ENCODE measurements around the gene PRKAR2A.

PRKAR2A gene

GRCh38 chr3:48847504-48848423 lies at the start of gene PRKAR2A:
PRKAR2A (minus strand) TSS chr3:48847874; CDS start chr3:48847596, 278 bp downstream.
- Histone ChIP-seq H3K27ac (ENCODE audit: low read depth in 2 of 2, low read length in 2 of 2) (peak within 1 kb of the TSS; percentile 94 to 95), H3K36me3 (ENCODE audit: control insufficient read depth in 2 of 2, insufficient read depth in 2 of 2, low read length in 2 of 2) (no peaks in the 10 kb centered on the region), H3K9me3 (ENCODE audit: control insufficient read depth in 2 of 2, low read length in 2 of 2) (no peaks in the 10 kb centered on the region), H3K4me1 (ENCODE audit: control insufficient read depth in 2 of 2, insufficient read depth in 2 of 2, low read length in 2 of 2) (peaks cover 16% of the 10 kb centered on the region in 2 donors), H3K27me3 (ENCODE audit: control insufficient read depth in 2 of 2, insufficient read depth in 2 of 2, low read length in 2 of 2) (no peaks in the 10 kb centered on the region), H3K4me3 (ENCODE audit: low read length in 2 of 2) (peak within 1 kb of the TSS; percentile 90 to 96), H3K9ac (ENCODE audit: low read depth in 1 of 2, low read length in 2 of 2) (peak within 1 kb of the TSS; percentile 83 to 84)

GRCh38 chr3:48896936-48897335 lies 49.3 kb upstream of the PRKAR2A start:
- peak overlapping the region in 1 of 2 donors; percentile 23 for H3K4me3 ChIP-seq (ENCODE audit: low read length in 2 of 2)
- H3K4me1 ChIP-seq (ENCODE audit: control insufficient read depth in 2 of 2, insufficient read depth in 2 of 2, low read length in 2 of 2) = peaks cover 13 to 16% of the 10 kb centered on the region in 2 donors
- H3K36me3 ChIP-seq (ENCODE audit: control insufficient read depth in 2 of 2, insufficient read depth in 2 of 2, low read length in 2 of 2) = peaks cover 0 to 2% of the 10 kb centered on the region in 2 donors
- H3K9me3 ChIP-seq (ENCODE audit: control insufficient read depth in 2 of 2, low read length in 2 of 2) = no peaks in the 10 kb centered on the region
- no peaks in the 10 kb centered on the region for H3K27me3 ChIP-seq (ENCODE audit: control insufficient read depth in 2 of 2, insufficient read depth in 2 of 2, low read length in 2 of 2)
- no peak overlapping the region for H3K9ac ChIP-seq (ENCODE audit: low read depth in 1 of 2, low read length in 2 of 2)
- H3K27ac ChIP-seq (ENCODE audit: low read depth in 2 of 2, low read length in 2 of 2) = no peak overlapping the region

GRCh38 chr3:48894516-48894915 lies 46.8 kb upstream of the PRKAR2A start:
- H3K36me3 ChIP-seq (ENCODE audit: control insufficient read depth in 2 of 2, insufficient read depth in 2 of 2, low read length in 2 of 2) = peaks cover 0 to 8% of the 10 kb centered on the region in 2 donors
- H3K27ac ChIP-seq (ENCODE audit: low read depth in 2 of 2, low read length in 2 of 2) = no peak overlapping the region
- H3K4me3 ChIP-seq (ENCODE audit: low read length in 2 of 2) = no peak overlapping the region
- H3K9ac ChIP-seq (ENCODE audit: low read depth in 1 of 2, low read length in 2 of 2) = no peak overlapping the region
- peaks cover 13 to 16% of the 10 kb centered on the region in 2 donors for H3K4me1 ChIP-seq (ENCODE audit: control insufficient read depth in 2 of 2, insufficient read depth in 2 of 2, low read length in 2 of 2)
- H3K27me3 ChIP-seq (ENCODE audit: control insufficient read depth in 2 of 2, insufficient read depth in 2 of 2, low read length in 2 of 2) = no peaks in the 10 kb centered on the region
- H3K9me3 ChIP-seq (ENCODE audit: control insufficient read depth in 2 of 2, low read length in 2 of 2) = no peaks in the 10 kb centered on the region

- H3K4me3 ChIP-seq (ENCODE audit: low read length in 2 of 2) = no peak overlapping the region
- H3K4me1 ChIP-seq (ENCODE audit: control insufficient read depth in 2 of 2, insufficient read depth in 2 of 2, low read length in 2 of 2) = peaks cover 0 to under 1% of the 10 kb centered on the region in 2 donors
- H3K9me3 ChIP-seq (ENCODE audit: control insufficient read depth in 2 of 2, low read length in 2 of 2) = no peaks in the 10 kb centered on the region
- peaks cover 0 to 15% of the 10 kb centered on the region in 2 donors for H3K36me3 ChIP-seq (ENCODE audit: control insufficient read depth in 2 of 2, insufficient read depth in 2 of 2, low read length in 2 of 2)
- no peak overlapping the region for H3K27ac ChIP-seq (ENCODE audit: low read depth in 2 of 2, low read length in 2 of 2)
- no peak overlapping the region for H3K9ac ChIP-seq (ENCODE audit: low read depth in 1 of 2, low read length in 2 of 2)
- H3K27me3 ChIP-seq (ENCODE audit: control insufficient read depth in 2 of 2, insufficient read depth in 2 of 2, low read length in 2 of 2) = no peaks in the 10 kb centered on the region
Observed at GRCh38 chr3:48891606-48892005, 43.9 kb upstream of the PRKAR2A start.

GRCh38 chr3:48885753-48886152 lies 38.1 kb upstream of the PRKAR2A start:
- Histone ChIP-seq H3K27me3 (ENCODE audit: control insufficient read depth in 2 of 2, insufficient read depth in 2 of 2, low read length in 2 of 2) (no peaks in the 10 kb centered on the region), H3K27ac (ENCODE audit: low read depth in 2 of 2, low read length in 2 of 2) (no peak overlapping the region), H3K4me1 (ENCODE audit: control insufficient read depth in 2 of 2, insufficient read depth in 2 of 2, low read length in 2 of 2) (no peaks in the 10 kb centered on the region), H3K9ac (ENCODE audit: low read depth in 1 of 2, low read length in 2 of 2) (no peak overlapping the region), H3K4me3 (ENCODE audit: low read length in 2 of 2) (no peak overlapping the region), H3K36me3 (ENCODE audit: control insufficient read depth in 2 of 2, insufficient read depth in 2 of 2, low read length in 2 of 2) (peaks cover 19 to 33% of the 10 kb centered on the region in 2 donors), H3K9me3 (ENCODE audit: control insufficient read depth in 2 of 2, low read length in 2 of 2) (no peaks in the 10 kb centered on the region)

- Histone ChIP-seq H3K36me3 (ENCODE audit: control insufficient read depth in 2 of 2, insufficient read depth in 2 of 2, low read length in 2 of 2) (peaks cover 24 to 32% of the 10 kb centered on the region in 2 donors), H3K4me1 (ENCODE audit: control insufficient read depth in 2 of 2, insufficient read depth in 2 of 2, low read length in 2 of 2) (no peaks in the 10 kb centered on the region), H3K27me3 (ENCODE audit: control insufficient read depth in 2 of 2, insufficient read depth in 2 of 2, low read length in 2 of 2) (no peaks in the 10 kb centered on the region), H3K9ac (ENCODE audit: low read depth in 1 of 2, low read length in 2 of 2) (no peak overlapping the region), H3K4me3 (ENCODE audit: low read length in 2 of 2) (no peak overlapping the region), H3K9me3 (ENCODE audit: control insufficient read depth in 2 of 2, low read length in 2 of 2) (no peaks in the 10 kb centered on the region), H3K27ac (ENCODE audit: low read depth in 2 of 2, low read length in 2 of 2) (no peak overlapping the region)
Observed at GRCh38 chr3:48881652-48882114, 34.0 kb upstream of the PRKAR2A start.

GRCh38 chr3:48881006-48881405 lies 33.3 kb upstream of the PRKAR2A start:
- Histone ChIP-seq H3K9ac (ENCODE audit: low read depth in 1 of 2, low read length in 2 of 2) (no peak overlapping the region), H3K9me3 (ENCODE audit: control insufficient read depth in 2 of 2, low read length in 2 of 2) (no peaks in the 10 kb centered on the region), H3K36me3 (ENCODE audit: control insufficient read depth in 2 of 2, insufficient read depth in 2 of 2, low read length in 2 of 2) (peaks cover 24 to 32% of the 10 kb centered on the region in 2 donors), H3K27me3 (ENCODE audit: control insufficient read depth in 2 of 2, insufficient read depth in 2 of 2, low read length in 2 of 2) (no peaks in the 10 kb centered on the region), H3K4me3 (ENCODE audit: low read length in 2 of 2) (no peak overlapping the region), H3K27ac (ENCODE audit: low read depth in 2 of 2, low read length in 2 of 2) (no peak overlapping the region), H3K4me1 (ENCODE audit: control insufficient read depth in 2 of 2, insufficient read depth in 2 of 2, low read length in 2 of 2) (no peaks in the 10 kb centered on the region)

GRCh38 chr3:48879994-48880377 lies 32.3 kb upstream of the PRKAR2A start:
- Histone ChIP-seq H3K4me3 (ENCODE audit: low read length in 2 of 2) (no peak overlapping the region), H3K27me3 (ENCODE audit: control insufficient read depth in 2 of 2, insufficient read depth in 2 of 2, low read length in 2 of 2) (no peaks in the 10 kb centered on the region), H3K27ac (ENCODE audit: low read depth in 2 of 2, low read length in 2 of 2) (no peak overlapping the region), H3K9ac (ENCODE audit: low read depth in 1 of 2, low read length in 2 of 2) (no peak overlapping the region), H3K36me3 (ENCODE audit: control insufficient read depth in 2 of 2, insufficient read depth in 2 of 2, low read length in 2 of 2) (peaks cover 21 to 28% of the 10 kb centered on the region in 2 donors), H3K9me3 (ENCODE audit: control insufficient read depth in 2 of 2, low read length in 2 of 2) (no peaks in the 10 kb centered on the region), H3K4me1 (ENCODE audit: control insufficient read depth in 2 of 2, insufficient read depth in 2 of 2, low read length in 2 of 2) (no peaks in the 10 kb centered on the region)

GRCh38 chr3:48879307-48879993 lies 31.8 kb upstream of the PRKAR2A start:
- Histone ChIP-seq H3K27me3 (ENCODE audit: control insufficient read depth in 2 of 2, insufficient read depth in 2 of 2, low read length in 2 of 2) (no peaks in the 10 kb centered on the region), H3K36me3 (ENCODE audit: control insufficient read depth in 2 of 2, insufficient read depth in 2 of 2, low read length in 2 of 2) (peaks cover 20 to 25% of the 10 kb centered on the region in 2 donors), H3K27ac (ENCODE audit: low read depth in 2 of 2, low read length in 2 of 2) (no peak overlapping the region), H3K9me3 (ENCODE audit: control insufficient read depth in 2 of 2, low read length in 2 of 2) (no peaks in the 10 kb centered on the region), H3K4me1 (ENCODE audit: control insufficient read depth in 2 of 2, insufficient read depth in 2 of 2, low read length in 2 of 2) (no peaks in the 10 kb centered on the region), H3K9ac (ENCODE audit: low read depth in 1 of 2, low read length in 2 of 2) (no peak overlapping the region), H3K4me3 (ENCODE audit: low read length in 2 of 2) (no peak overlapping the region)

GRCh38 chr3:48877671-48878070 lies 30.0 kb upstream of the PRKAR2A start:
- Histone ChIP-seq H3K4me1 (ENCODE audit: control insufficient read depth in 2 of 2, insufficient read depth in 2 of 2, low read length in 2 of 2) (no peaks in the 10 kb centered on the region), H3K9ac (ENCODE audit: low read depth in 1 of 2, low read length in 2 of 2) (no peak overlapping the region), H3K36me3 (ENCODE audit: control insufficient read depth in 2 of 2, insufficient read depth in 2 of 2, low read length in 2 of 2) (peaks cover 15 to 20% of the 10 kb centered on the region in 2 donors), H3K27me3 (ENCODE audit: control insufficient read depth in 2 of 2, insufficient read depth in 2 of 2, low read length in 2 of 2) (no peaks in the 10 kb centered on the region), H3K4me3 (ENCODE audit: low read length in 2 of 2) (no peak overlapping the region), H3K9me3 (ENCODE audit: control insufficient read depth in 2 of 2, low read length in 2 of 2) (no peaks in the 10 kb centered on the region), H3K27ac (ENCODE audit: low read depth in 2 of 2, low read length in 2 of 2) (no peak overlapping the region)
